ENCODE measurements around the gene PTPRT.

PTPRT gene

GRCh38 chr20:42553374-42553773 is 636.3 kb downstream of the PTPRT start:
- no peak for DNase-seq (ENCODE audit: low read depth in 2 of 2)

- DNase-seq (ENCODE audit: low read depth in 2 of 2): no peak
Observed at GRCh38 chr20:42549496-42549895, 640.2 kb downstream of the PTPRT start.

GRCh38 chr20:42544926-42545325 is 644.8 kb downstream of the PTPRT start:
- DNase-seq (ENCODE audit: low read depth in 2 of 2): no peak

GRCh38 chr20:42532831-42533230 is 656.9 kb downstream of the PTPRT start:
- no peak for DNase-seq (ENCODE audit: low read depth in 2 of 2)

- no peak for DNase-seq (ENCODE audit: low read depth in 2 of 2)
Observed at GRCh38 chr20:42531508-42531961, 658.2 kb downstream of the PTPRT start.

- no peak for DNase-seq (ENCODE audit: low read depth in 2 of 2)
Observed at GRCh38 chr20:42530855-42531448, 658.8 kb downstream of the PTPRT start.

- no peak for DNase-seq (ENCODE audit: low read depth in 2 of 2)
Observed at GRCh38 chr20:42530191-42530590, 659.5 kb downstream of the PTPRT start.

- no peak for DNase-seq (ENCODE audit: low read depth in 2 of 2)
Observed at GRCh38 chr20:42524058-42524457, 665.6 kb downstream of the PTPRT start.

GRCh38 chr20:42516692-42517091 is 673.0 kb downstream of the PTPRT start:
- DNase-seq (ENCODE audit: low read depth in 2 of 2): no peak

GRCh38 chr20:42510686-42511085 is 679.0 kb downstream of the PTPRT start:
- DNase-seq (ENCODE audit: low read depth in 2 of 2): no peak

GRCh38 chr20:42507874-42508273 is 681.8 kb downstream of the PTPRT start:
- DNase-seq (ENCODE audit: low read depth in 2 of 2): no peak

- no peak for DNase-seq (ENCODE audit: low read depth in 2 of 2)
Observed at GRCh38 chr20:42506397-42506796, 683.3 kb downstream of the PTPRT start.

GRCh38 chr20:42502591-42502990 is 687.1 kb downstream of the PTPRT start:
- DNase-seq (ENCODE audit: low read depth in 2 of 2): no peak

- no peak for DNase-seq (ENCODE audit: low read depth in 2 of 2)
Observed at GRCh38 chr20:42496595-42496994, 693.1 kb downstream of the PTPRT start.

- DNase-seq (ENCODE audit: low read depth in 2 of 2): no peak
Observed at GRCh38 chr20:42494290-42494689, 695.4 kb downstream of the PTPRT start.

GRCh38 chr20:42493001-42493400 is 696.7 kb downstream of the PTPRT start:
- DNase-seq (ENCODE audit: low read depth in 2 of 2): no peak

GRCh38 chr20:42492290-42492689 is 697.4 kb downstream of the PTPRT start:
- DNase-seq (ENCODE audit: low read depth in 2 of 2): no peak

- no peak for DNase-seq (ENCODE audit: low read depth in 2 of 2)
Observed at GRCh38 chr20:42485556-42485955, 704.1 kb downstream of the PTPRT start.

- DNase-seq (ENCODE audit: low read depth in 2 of 2): no peak
Observed at GRCh38 chr20:42484790-42485375, 704.8 kb downstream of the PTPRT start.

GRCh38 chr20:42484335-42484734 is 705.4 kb downstream of the PTPRT start:
- no peak for DNase-seq (ENCODE audit: low read depth in 2 of 2)

- DNase-seq (ENCODE audit: low read depth in 2 of 2): no peak
Observed at GRCh38 chr20:42483730-42484303, 705.9 kb downstream of the PTPRT start.

- DNase-seq (ENCODE audit: low read depth in 2 of 2): no peak
Observed at GRCh38 chr20:42482808-42483207, 706.9 kb downstream of the PTPRT start.

- DNase-seq (ENCODE audit: low read depth in 2 of 2): no peak
Observed at GRCh38 chr20:42475773-42476172, 713.9 kb downstream of the PTPRT start.

- no peak for DNase-seq (ENCODE audit: low read depth in 2 of 2)
Observed at GRCh38 chr20:42474646-42475045, 715.1 kb downstream of the PTPRT start.
